Measurements from ENCODE around the gene MGAT4A.

- TF ChIP-seq CTCF (IDR thresholded peaks at IDR 0.05; ENCODE audit: low read length) (no peak), EZH2 (IDR thresholded peaks at IDR 0.05; ENCODE audit: borderline replicate concordance, low read length) (no peak)
Observed at GRCh38 chr2:98747888-98748287, 17.0 kb upstream of the MGAT4A start.
